Measurements from ENCODE around the gene TNFRSF1B. TPM values are rescaled to one million over a fixed set of nuclear protein-coding genes. Genes with fewer than 3 reads are reported as not detected.

Gene TNFRSF1B
- total RNA-seq, 1 experiment from 2014 or later: 3.5 TPM

GRCh38 chr1:12165342-12165741 lies 1.4 kb upstream of the TNFRSF1B start:
- BruUV-seq (replicated peaks): no TSS peak
- H3K9me3 Mint-ChIP-seq (ENCODE audit: unreplicated experiment): no peaks in the 10 kb centered on the region
- H3K27ac Mint-ChIP-seq (ENCODE audit: unreplicated experiment): no peak overlapping the region
- no peak overlapping the region for H3K4me3 ChIP-seq (ENCODE audit: low read depth, low read length)
- POLR2A ChIA-PET: no interaction called here
- no peak for DNase-seq
- H3K36me3 Mint-ChIP-seq (ENCODE audit: insufficient read depth, unreplicated experiment): peaks cover 4% of the 10 kb centered on the region
- CTCF ChIA-PET: interaction anchor here (0.6 to 2.5 kb wide), 3 partner anchors 17 to 511 kb away, joined by 3 to 10 read pairs (median 6); partner anchors contain the start of gene FBXO2
- no peaks in the 10 kb centered on the region for H3K27me3 ChIP-seq (replicated peaks; ENCODE audit: control insufficient read depth, insufficient read depth, low read length)
- peaks cover 2% of the 10 kb centered on the region for H3K27me3 Mint-ChIP-seq (ENCODE audit: insufficient read depth, unreplicated experiment)
- H3K36me3 ChIP-seq (ENCODE audit: control insufficient read depth, insufficient read depth, low read length): no peaks in the 10 kb centered on the region
- H3K9me3 ChIP-seq: no peaks in the 10 kb centered on the region
- intact Hi-C loops (cut with micrococcal nuclease; ENCODE audit: unreplicated experiment): no loop called here
- TF ChIP-seq CTCF (IDR thresholded peaks at IDR 0.05; ENCODE audit: insufficient read depth in 1 of 2, low read depth in 1 of 2, low read length in 1 of 2, severe bottlenecking in 1 of 2, unreplicated experiment in 1 of 2): no peak
- H3K4me3 Mint-ChIP-seq (ENCODE audit: unreplicated experiment): no peak overlapping the region
- peaks cover 14% of the 10 kb centered on the region for H3K4me1 Mint-ChIP-seq (ENCODE audit: low read depth, unreplicated experiment)
- H3K4me1 ChIP-seq: peaks cover 22% of the 10 kb centered on the region

GRCh38 chr1:12167493-12168429 lies 970 bp downstream of the TNFRSF1B start:
- intact Hi-C loops (cut with micrococcal nuclease; ENCODE audit: unreplicated experiment): no loop called here
- H3K36me3 Mint-ChIP-seq (ENCODE audit: insufficient read depth, unreplicated experiment): peaks cover 4% of the 10 kb centered on the region
- Histone ChIP-seq H3K4me3 (ENCODE audit: low read depth, low read length) (peak overlapping the region; percentile 38), H3K4me1 (no peaks in the 10 kb centered on the region), H3K27me3 (replicated peaks; ENCODE audit: control insufficient read depth, insufficient read depth, low read length) (no peaks in the 10 kb centered on the region), H3K36me3 (ENCODE audit: control insufficient read depth, insufficient read depth, low read length) (no peaks in the 10 kb centered on the region), H3K9me3 (no peaks in the 10 kb centered on the region)
- BruUV-seq (replicated peaks): TSS peak; percentile 44
- peaks cover 2% of the 10 kb centered on the region for H3K27me3 Mint-ChIP-seq (ENCODE audit: insufficient read depth, unreplicated experiment)
- peak overlapping the region; percentile 74 for H3K4me3 Mint-ChIP-seq (ENCODE audit: unreplicated experiment)
- DNase-seq: no peak
- no peak for TF ChIP-seq CTCF (IDR thresholded peaks at IDR 0.05; ENCODE audit: insufficient read depth in 1 of 2, low read depth in 1 of 2, low read length in 1 of 2, severe bottlenecking in 1 of 2, unreplicated experiment in 1 of 2)
- peaks cover 5% of the 10 kb centered on the region for H3K4me1 Mint-ChIP-seq (ENCODE audit: low read depth, unreplicated experiment)
- POLR2A ChIA-PET: no interaction called here
- no peak overlapping the region for H3K27ac Mint-ChIP-seq (ENCODE audit: unreplicated experiment)
- CTCF ChIA-PET: no interaction called here
- H3K9me3 Mint-ChIP-seq (ENCODE audit: unreplicated experiment): no peaks in the 10 kb centered on the region

- ChIA-PET POLR2A (interaction anchor here (0.6 kb wide), 1 partner anchor 43 kb away, joined by 4 read pairs; no protein-coding TSS in a partner anchor), CTCF (interaction anchor here (0.9 kb wide), 1 partner anchor 31 kb away, joined by 3 read pairs; no protein-coding TSS in a partner anchor)
- no peaks in the 10 kb centered on the region for H3K4me1 ChIP-seq
- Mint-ChIP-seq H3K4me1 (ENCODE audit: low read depth, unreplicated experiment) (peaks cover 5% of the 10 kb centered on the region), H3K27me3 (ENCODE audit: insufficient read depth, unreplicated experiment) (peaks cover 2% of the 10 kb centered on the region), H3K4me3 (ENCODE audit: unreplicated experiment) (no peak overlapping the region), H3K9me3 (ENCODE audit: unreplicated experiment) (no peaks in the 10 kb centered on the region), H3K36me3 (ENCODE audit: insufficient read depth, unreplicated experiment) (peaks cover under 1% of the 10 kb centered on the region), H3K27ac (ENCODE audit: unreplicated experiment) (no peak overlapping the region)
- no peak overlapping the region for H3K4me3 ChIP-seq (ENCODE audit: low read depth, low read length)
- no peaks in the 10 kb centered on the region for H3K9me3 ChIP-seq
- no peaks in the 10 kb centered on the region for H3K27me3 ChIP-seq (replicated peaks; ENCODE audit: control insufficient read depth, insufficient read depth, low read length)
- no peak for TF ChIP-seq CTCF (IDR thresholded peaks at IDR 0.05; ENCODE audit: insufficient read depth in 1 of 2, low read depth in 1 of 2, low read length in 1 of 2, severe bottlenecking in 1 of 2, unreplicated experiment in 1 of 2)
- intact Hi-C loops (cut with micrococcal nuclease; ENCODE audit: unreplicated experiment): no loop called here
- H3K36me3 ChIP-seq (ENCODE audit: control insufficient read depth, insufficient read depth, low read length): no peaks in the 10 kb centered on the region
- DNase-seq: no peak
- BruUV-seq (replicated peaks): no TSS peak
Observed at GRCh38 chr1:12168451-12169160, 1.8 kb downstream of the TNFRSF1B start.

All from Caco-2 (cell line).